HepG2 (cell line): ENCODE results near the gene STS. TPM values are rescaled to one million over a fixed set of nuclear protein-coding genes. Genes with fewer than 3 reads are reported as not detected.

Source experiments
- ATAC-seq: fragments of 200-7000 bp; cut with Tn5 transposase; 3 replicates; pipeline ENCODE4 v1.9.1; 2020; ENCODE audit warnings: mild to moderate bottlenecking, moderate library complexity
- BruUV-seq: library from RNA; stranded (reverse); fragments of 400-500 nt; replicated peaks from 2 replicates; lab custom pipeline; 2021; lab: Mats Ljungman, UMichigan
- CTCF ChIA-PET: fragments of 300-600 bp; formaldehyde crosslinking; extraction: SDS; loops from one replicate; lab custom pipeline; 2021; ENCODE audit warnings: low total read pairs, inconsistent platforms, low intra/inter-chr PET ratio; lab: Yijun Ruan, JAX
- POLR2A ChIA-PET: fragments of 350-600 bp; sonication (Branson Sonifier 250); formaldehyde crosslinking; loops from one replicate; lab custom pipeline; 2020; ENCODE audit warnings: antibody characterized with exemption, inconsistent platforms; lab: Yijun Ruan, JAX
- DNase-seq: peaks from one replicate; pipeline ENCODE4 v3.0.0-alpha.2; 2015; ENCODE audit warnings: low spot score
- FAIRE-seq: peaks from 3 replicates; lab custom pipeline; 2011; peaks lifted over from hg19 to GRCh38; lab: Jason Lieb, UNC
- H2AFZ ChIP-seq: one replicate; pipeline ENCODE4 v1.6.1; 2011; ENCODE audit warnings: low read length, inconsistent platforms
- H3K27ac ChIP-seq: fragments of 300-600 bp; 3 replicates; pipeline ENCODE4 v1.8.0; 2011; ENCODE audit warnings: mixed run types, mild to moderate bottlenecking, mixed read lengths, low read length, inconsistent platforms; ENCODE audit not compliant: insufficient read depth; ENCODE audit errors: extremely low read length
- H3K27me3 ChIP-seq, 2 experiments: fragments of 200-600 bp in 1 of 2; 2 replicates in 1 of 2; 3 replicates in 1 of 2; pipeline versions ENCODE4 v1.6.0 to v1.8.0; 2011; ENCODE audit warnings: low read length in 2 of 2, mild to moderate bottlenecking in 2 of 2, moderate library complexity in 2 of 2, inconsistent platforms in 1 of 2; ENCODE audit not compliant: insufficient read depth in 2 of 2, control insufficient read depth in 1 of 2
- H3K36me3 ChIP-seq, 2 experiments: fragments of 200-600 bp in 1 of 2; replicated peaks in 1 of 2; 2 replicates in 1 of 2; 3 replicates in 1 of 2; pipeline versions ENCODE4 v1.5.1 to v1.8.0; 2011; ENCODE audit warnings: low read length in 2 of 2, inconsistent platforms in 1 of 2; ENCODE audit not compliant: insufficient read depth in 2 of 2, control insufficient read depth in 1 of 2
- H3K4me1 ChIP-seq: 2 replicates; pipeline ENCODE4 v1.5.1; 2012; ENCODE audit warnings: low read length, inconsistent platforms; ENCODE audit not compliant: insufficient read depth
- H3K4me2 ChIP-seq: 2 replicates; pipeline ENCODE4 v1.6.0; 2011; ENCODE audit warnings: low read depth, low read length, inconsistent platforms
- H3K4me3 ChIP-seq, 3 experiments: fragments of 200-600 bp in 1 of 3; sonication (generic), shearing (Covaris generic) in 1 of 3; replicated peaks in 1 of 3; 2 replicates each; pipeline ENCODE4 v1.5.1; 2011 to 2016; ENCODE audit warnings: low read length in 3 of 3, inconsistent platforms in 2 of 3, low read depth in 2 of 3, mild to moderate bottlenecking in 2 of 3, control low read depth in 1 of 3, mixed read lengths in 1 of 3; ENCODE audit not compliant: insufficient read depth in 1 of 3
- H3K79me2 ChIP-seq: one replicate; pipeline ENCODE4 v1.6.1; 2011; ENCODE audit warnings: low read length, inconsistent platforms; ENCODE audit not compliant: insufficient read depth
- H3K9ac ChIP-seq: 2 replicates; pipeline ENCODE4 v1.6.0; 2011; ENCODE audit warnings: mild to moderate bottlenecking, low read depth, low read length, inconsistent platforms; ENCODE audit not compliant: insufficient read depth
- H3K9me3 ChIP-seq: 2 replicates; pipeline ENCODE4 v1.5.1; 2012; ENCODE audit warnings: mild to moderate bottlenecking, low read length
- H4K20me1 ChIP-seq: 2 replicates; pipeline ENCODE4 v1.6.0; 2011; ENCODE audit warnings: inconsistent platforms, mild to moderate bottlenecking, low read length, moderate library complexity; ENCODE audit not compliant: insufficient read depth
- ATF4 ChIP-seq, 2 experiments: fragments of 450-650 bp in 1 of 2; sonication (generic) in 1 of 2; formaldehyde crosslinking; IDR thresholded peaks; 2 replicates each; pipeline versions ENCODE4 v1.5.0 to v1.8.0; 2020 to 2022; ENCODE audit warnings: mild to moderate bottlenecking in 1 of 2, missing genetic modification reagents in 1 of 2
- CBX2 ChIP-seq, 2 experiments: fragments of 200-600 bp in 1 of 2; sonication (generic); formaldehyde crosslinking in 1 of 2; IDR thresholded peaks; 2 replicates each; pipeline versions ENCODE4 v1.7.0 to v1.8.1; 2018 to 2022; ENCODE audit warnings: low read depth in 2 of 2, low read length in 1 of 2, mild to moderate bottlenecking in 1 of 2, missing genetic modification reagents in 1 of 2
- DNMT1 ChIP-seq: sonication (generic); formaldehyde crosslinking; IDR thresholded peaks from 2 replicates; pipeline ENCODE4 v1.5.1; 2020; ENCODE audit warnings: mild to moderate bottlenecking, missing genetic modification reagents
- FOSL2 ChIP-seq: sonication (generic); formaldehyde crosslinking; IDR thresholded peaks from 2 replicates; pipeline ENCODE4 v1.4.0; 2020; ENCODE audit warnings: missing genetic modification reagents
- HMGA1 ChIP-seq: sonication (generic); formaldehyde crosslinking; conservative IDR thresholded peaks from 2 replicates; pipeline ENCODE4 v1.4.0; 2020; ENCODE audit warnings: missing genetic modification reagents
- MTF1 ChIP-seq: sonication (generic); formaldehyde crosslinking; IDR thresholded peaks from 2 replicates; pipeline ENCODE4 v1.5.0; 2020; ENCODE audit warnings: missing genetic modification reagents
- NPAS2 ChIP-seq: sonication (generic); formaldehyde crosslinking; IDR thresholded peaks from 2 replicates; pipeline ENCODE4 v1.8.0; 2022; ENCODE audit warnings: mild to moderate bottlenecking, missing genetic modification reagents, borderline replicate concordance
- PHF5A ChIP-seq: IDR thresholded peaks from one replicate; pipeline ENCODE4 v1.6.1; 2018; ENCODE audit warnings: low read depth, missing genetic modification reagents; ENCODE audit not compliant: unreplicated experiment
- SAP130 ChIP-seq: IDR thresholded peaks from 2 replicates; pipeline ENCODE4 v1.6.1; 2016; ENCODE audit warnings: low read depth
- SNAPC5 ChIP-seq: sonication (generic); formaldehyde crosslinking; IDR thresholded peaks from 2 replicates; pipeline ENCODE4 v1.8.1; 2023; ENCODE audit warnings: mild to moderate bottlenecking, missing genetic modification reagents, borderline replicate concordance
- SRY ChIP-seq: sonication (generic); formaldehyde crosslinking; IDR thresholded peaks from 2 replicates; pipeline ENCODE4 v1.8.0; 2022; ENCODE audit warnings: mild to moderate bottlenecking, missing genetic modification reagents
- TGIF2 ChIP-seq: IDR thresholded peaks from 2 replicates; pipeline ENCODE4 v1.6.1; 2016; ENCODE audit warnings: control low read depth, missing compliant biosample characterization
- THAP7 ChIP-seq: sonication (generic); formaldehyde crosslinking; IDR thresholded peaks from 2 replicates; pipeline ENCODE4 v1.8.1; 2023; ENCODE audit warnings: mild to moderate bottlenecking, missing genetic modification reagents
- YEATS2 ChIP-seq: sonication (generic); formaldehyde crosslinking; IDR thresholded peaks from 2 replicates; pipeline ENCODE4 v1.4.0; 2020; ENCODE audit warnings: missing genetic modification reagents, borderline replicate concordance
- ZFP90 ChIP-seq: sonication (generic); formaldehyde crosslinking; IDR thresholded peaks from 2 replicates; pipeline ENCODE4 v1.8.0; 2022; ENCODE audit warnings: missing genetic modification reagents, mild to moderate bottlenecking, inconsistent platforms, borderline replicate concordance
- ZHX1 ChIP-seq: sonication (generic); formaldehyde crosslinking; IDR thresholded peaks from 2 replicates; pipeline ENCODE4 v1.8.1; 2022; ENCODE audit warnings: low read depth, mild to moderate bottlenecking, missing genetic modification reagents
- ZNF44 ChIP-seq: sonication (generic); formaldehyde crosslinking; IDR thresholded peaks from 2 replicates; pipeline ENCODE4 v1.5.1; 2020; ENCODE audit warnings: mild to moderate bottlenecking, missing genetic modification reagents
- WGBS: methylation state at CpG from one replicate; pipeline ENCODE4 v1.1.6; 2017; ENCODE audit warnings: low lambda C conversion rate; 5-methylcytosine and 5-hydroxymethylcytosine counted together
- in situ Hi-C: cut with HindIII; loops from 2 replicates; pipeline ENCODE4 v1.10.0; 2017; ENCODE audit warnings: low pct_unique_long_range_greater_than_20kb; ENCODE audit not compliant: extremely low pct_ligation_motif_present
- intact Hi-C: fragments of 100-400 bp; cut with micrococcal nuclease; formaldehyde crosslinking; loops from one replicate; pipeline ENCODE4 v1.10.0; 2022; ENCODE audit not compliant: unreplicated experiment
- polyA plus RNA-seq, 8 experiments: library from polyadenylated mRNA; depleted of rRNA in 3 of 8; stranded (reverse) in 7 of 8; unstranded in 1 of 8; fragments of >200 nt; fragmentation: Illumina TruSeq in 4 of 8; extraction: Trizol in 4 of 8; gene quantifications; 2 replicates each; pipeline versions ENCODE4 v1.2.1 to v1.2.3, GENCODE V29; 2011 to 2016; ENCODE audit warnings: low read depth in 4 of 8, missing spikeins in 1 of 8, mixed read lengths in 1 of 8; ENCODE audit not compliant: insufficient read depth in 1 of 8
- total RNA-seq, 5 experiments: library from RNA; depleted of rRNA; stranded (reverse); fragments of >200 nt; fragmentation: Illumina TruSeq; extraction: Trizol; gene quantifications; 2 replicates each; pipeline ENCODE4 v1.2.3, GENCODE V29; 2016; ENCODE audit warnings: low read depth in 1 of 5

Gene STS
- total and polyA plus RNA-seq, 2 of the 13 experiments (the other 11 are each of a cell fraction or from before 2014, with no cell fraction given): 0.87 to 1.5 TPM

GRCh38 chrX:7134981-7135380 is 12.5 kb upstream of the STS start (continued):
- TF ChIP-seq ZFP90 (no peak), HMGA1 (CRISPR knock-in tag) (no peak)

DNA sequence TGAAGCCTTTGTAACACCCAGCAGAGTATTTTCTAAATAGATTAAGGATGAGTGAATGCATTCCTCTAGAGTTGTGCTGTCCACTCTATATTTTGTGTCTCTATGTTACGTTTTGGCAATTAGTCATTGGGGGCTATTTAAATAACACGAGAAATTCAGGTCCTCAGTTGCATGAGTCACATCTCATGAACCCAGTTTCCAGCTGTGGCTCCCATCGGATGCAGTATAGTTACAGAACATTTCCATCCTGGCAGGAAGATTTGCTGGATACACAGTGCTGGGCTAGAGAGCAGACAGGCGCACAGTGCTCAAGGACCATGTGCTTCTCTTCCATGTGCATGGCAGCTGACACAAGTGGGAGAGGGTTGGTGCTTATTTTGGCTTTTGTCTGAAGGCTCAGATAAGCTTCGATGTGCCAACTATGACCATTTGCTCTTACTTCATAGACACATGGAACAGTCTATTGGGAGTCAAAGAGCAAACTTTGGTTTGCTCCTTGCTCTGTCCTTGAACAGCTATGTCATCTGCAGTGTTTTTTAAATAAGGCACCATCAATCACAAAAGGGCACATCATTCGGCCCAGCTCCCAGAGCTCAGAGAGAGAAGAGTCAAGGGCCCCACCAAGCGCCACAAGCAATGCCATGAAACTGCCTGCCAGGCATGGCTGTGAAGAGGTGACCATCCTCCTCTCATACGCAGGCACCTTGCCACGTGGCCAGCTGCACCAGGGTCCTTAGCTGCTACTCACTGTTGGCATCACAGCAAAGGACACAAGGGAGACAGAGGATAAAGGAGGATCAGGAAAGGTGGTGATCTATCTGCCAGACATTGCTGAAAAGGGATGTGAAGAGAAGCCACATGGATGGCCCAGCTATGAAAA is 8.1 kb upstream of the STS start:
- no peak for DNase-seq
- no peak overlapping the region for H3K4me3 ChIP-seq
- CTCF ChIA-PET: no interaction called here
- H3K36me3 ChIP-seq: no peaks in the 10 kb centered on the region
- POLR2A ChIA-PET: no interaction called here
- no peak for TF ChIP-seq CBX2 (IDR thresholded peaks at IDR 0.05; ENCODE audit: low read depth, low read length)
- TF ChIP-seq CBX2 (CRISPR knock-in tag; IDR thresholded peaks at IDR 0.05; ENCODE audit: low read depth): no peak
- no peak for TF ChIP-seq ZNF44 (CRISPR knock-in tag)
- no peak for TF ChIP-seq PHF5A
- no peak for TF ChIP-seq SAP130
- TF ChIP-seq SNAPC5 (CRISPR knock-in tag): no peak
- no peak for TF ChIP-seq ZHX1 (CRISPR knock-in tag)
- no peak for TF ChIP-seq DNMT1 (CRISPR knock-in tag)
- TF ChIP-seq ATF4 (CRISPR knock-in tag; IDR thresholded peaks at IDR 0.05): no peak
- TF ChIP-seq SRY (CRISPR knock-in tag): no peak
- TF ChIP-seq TGIF2 (CRISPR knock-in tag): no peak
- TF ChIP-seq FOSL2 (CRISPR knock-in tag): no peak
- TF ChIP-seq THAP7 (CRISPR knock-in tag): no peak
- TF ChIP-seq YEATS2: no peak
- TF ChIP-seq MTF1 (CRISPR knock-in tag): no peak
- TF ChIP-seq NPAS2 (CRISPR knock-in tag): no peak
- TF ChIP-seq, all 625 proteins: peak for 0
- no peak overlapping the region for H3K4me2 ChIP-seq
- 97% methylated on average over 4 of the region's 9 CpGs for WGBS
- no peaks in the 10 kb centered on the region for H4K20me1 ChIP-seq
- peaks cover 2% of the 10 kb centered on the region for H3K79me2 ChIP-seq
- no peak overlapping the region for H2AFZ ChIP-seq
- no peak overlapping the region for H3K27ac ChIP-seq
- H3K9ac ChIP-seq: no peak overlapping the region
- H3K27me3 ChIP-seq: no peaks in the 10 kb centered on the region
- in situ Hi-C loops: no loop called here
- ATAC-seq: no peak
- BruUV-seq: no TSS peak
- intact Hi-C loops: loop anchor here (10.0 kb wide), 1 partner anchor 445 kb away; no protein-coding TSS in a partner anchor
- no peaks in the 10 kb centered on the region for H3K9me3 ChIP-seq
- peak; percentile 4 for FAIRE-seq
- H3K4me1 ChIP-seq: peaks cover 15% of the 10 kb centered on the region
